AG04450 (cell line): Measurements from ENCODE around the gene MATCAP1. TPM values are rescaled to one million over a fixed set of nuclear protein-coding genes. Genes with fewer than 3 reads are reported as not detected.
A peak's percentile ranks its signal among the peaks of the same experiment; 100 is the strongest.

Source experiments
- CTCF ChIA-PET: fragments of 300-600, 350-600 bp; formaldehyde crosslinking; extraction: SDS; loops from one replicate; lab custom pipeline; 2022; ENCODE audit warnings: antibody characterized with exemption, inconsistent platforms; lab: Charles Lee
- POLR2A ChIA-PET: fragments of 350-600 bp; formaldehyde crosslinking; extraction: SDS; loops from one replicate; lab custom pipeline; 2021; ENCODE audit warnings: antibody characterized with exemption, inconsistent platforms; lab: Yijun Ruan, JAX
- DNase-seq: peaks from one replicate; pipeline ENCODE4 v3.0.0-alpha.2; 2011; ENCODE audit warnings: low read depth, low spot score
- H3K27ac ChIP-seq: one replicate; pipeline ENCODE4 v1.5.1; 2012; ENCODE audit warnings: low read depth, low read length, control low read depth
- H3K27me3 ChIP-seq: one replicate; pipeline ENCODE4 v1.6.0; 2012; ENCODE audit warnings: low read length; ENCODE audit not compliant: control insufficient read depth, insufficient read depth
- H3K4me3 ChIP-seq: 2 replicates; pipeline ENCODE4 v1.5.1; 2011; ENCODE audit warnings: mild to moderate bottlenecking, low read depth, low read length, control low read depth
- H3K9me3 ChIP-seq: 2 replicates; pipeline ENCODE4 v1.5.1; 2012; ENCODE audit warnings: low read length; ENCODE audit not compliant: control insufficient read depth, insufficient read depth
- CTCF ChIP-seq: IDR thresholded peaks from 2 replicates; pipeline ENCODE4 v1.5.1; 2011; ENCODE audit warnings: low read depth, low read length, control low read depth, inconsistent platforms
- polyA plus RNA-seq: library from polyadenylated mRNA; depleted of rRNA; stranded (reverse); fragments of >200 nt; gene quantifications from 2 replicates; pipeline ENCODE4 v1.2.3, GENCODE V29; 2011

MATCAP1 gene
- polyA plus RNA-seq, 1 experiment, result 13.9 TPM

- TF ChIP-seq CTCF, result no peak
- Histone ChIP-seq H3K27ac (no peak overlapping the region), H3K4me3 (peak overlapping the region; percentile 99), H3K9me3 (no peaks in the 10 kb centered on the region; the same call in 1 of the 2 replicates), H3K27me3 (no peaks in the 10 kb centered on the region)
- ChIA-PET CTCF (no interaction called here), POLR2A (interaction anchor here (1.6 to 2.2 kb wide), 7 partner anchors 8 to 49 kb away, joined by 7 to 12 read pairs (median 8); partner anchors contain the start of genes ELMO3 and FHOD1)
- no peak for DNase-seq
Measured at GRCh38 chr16:67228034-67228785, 44.4 kb upstream of the MATCAP1 start.

DNA sequence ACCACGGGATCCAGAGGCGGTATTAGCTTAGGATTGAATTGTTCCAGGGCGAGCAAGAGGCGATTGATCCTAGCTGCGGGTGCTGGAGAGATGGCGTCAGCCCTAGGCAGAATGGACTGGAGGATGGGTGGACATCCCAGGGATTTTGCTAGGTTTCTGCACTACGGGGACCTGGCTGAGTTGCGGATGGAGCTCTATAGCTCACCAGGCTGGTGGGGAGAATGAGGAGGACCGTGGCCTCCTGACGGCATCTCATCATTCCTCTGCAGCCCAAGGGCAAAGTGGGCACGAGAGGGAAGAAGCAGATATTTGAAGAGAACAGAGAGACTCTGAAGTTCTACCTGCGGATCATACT lies 43.8 kb upstream of the MATCAP1 start:
- Histone ChIP-seq H3K4me3 (peak overlapping the region; percentile 99), H3K27ac (peak overlapping the region; percentile 75), H3K9me3 (no peaks in the 10 kb centered on the region; the same call in 1 of the 2 replicates), H3K27me3 (no peaks in the 10 kb centered on the region)
- TF ChIP-seq CTCF, result no peak
- ChIA-PET POLR2A (interaction anchor here (0.6 to 2.2 kb wide), 11 partner anchors 9 to 151 kb away, joined by 3 to 12 read pairs (median 7); partner anchors contain the start of genes ELMO3 and FHOD1), CTCF (interaction anchor here (1.4 kb wide), 1 partner anchor 273 kb away, joined by 3 read pairs; no protein-coding TSS in a partner anchor)
- DNase-seq, result no peak

- peak; percentile 13; the same call in 1 of the 2 replicates for TF ChIP-seq CTCF
- Histone ChIP-seq H3K27ac (peak within 1 kb of the TSS; percentile 75), H3K27me3 (no peaks in the 10 kb centered on the region), H3K9me3 (no peaks in the 10 kb centered on the region; the same call in 1 of the 2 replicates), H3K4me3 (peak within 1 kb of the TSS; percentile 99)
- CTCF ChIA-PET, result interaction anchor here (0.7 to 2.1 kb wide), 3 partner anchors 29 to 273 kb away, joined by 3 to 5 read pairs (median 4); no protein-coding TSS in a partner anchor
- peak; percentile 94 for DNase-seq
- POLR2A ChIA-PET, result interaction anchor here (0.6 to 2.2 kb wide), 16 partner anchors 9 to 160 kb away, joined by 3 to 12 read pairs (median 6); partner anchors contain the start of genes ELMO3 and FHOD1
Measured at GRCh38 chr16:67226804-67227566, 43.2 kb upstream of the MATCAP1 start, which contains the start of gene TMEM208. Gene TMEM208, plus strand, starts transcription at chr16:67227130. Its CDS starts 89 bp downstream, at chr16:67227219.

- POLR2A ChIA-PET, result interaction anchor here (0.8 to 2.2 kb wide), 13 partner anchors 10 to 60 kb away, joined by 3 to 12 read pairs (median 7); partner anchors contain the start of genes ELMO3 and FHOD1
- H3K9me3 ChIP-seq, result no peaks in the 10 kb centered on the region; the same call in 1 of the 2 replicates
- H3K27ac ChIP-seq, result no peak overlapping the region
- no peak for DNase-seq
- no peaks in the 10 kb centered on the region for H3K27me3 ChIP-seq
- H3K4me3 ChIP-seq, result peak overlapping the region; percentile 99
- CTCF ChIA-PET, result interaction anchor here (0.7 to 2.1 kb wide), 3 partner anchors 28 to 272 kb away, joined by 3 to 5 read pairs (median 4); no protein-coding TSS in a partner anchor
- TF ChIP-seq CTCF, result no peak
Measured at GRCh38 chr16:67226295-67226803, 42.6 kb upstream of the MATCAP1 start.
